K562 (cell line): Measurements from ENCODE around the gene NOSIP. TPM values are rescaled to one million over a fixed set of nuclear protein-coding genes. Genes with fewer than 3 reads are reported as not detected.

Experiments used
- ARID1B ChIP-seq: fragments of 450-650 bp; IDR thresholded peaks from 2 replicates; pipeline ENCODE4 v1.6.1; 2016; ENCODE audit warnings: antibody characterized with exemption, mild to moderate bottlenecking, inconsistent platforms
- GABPB1 ChIP-seq: sonication (generic); formaldehyde crosslinking; IDR thresholded peaks from 2 replicates; pipeline ENCODE4 v1.8.0; 2022; ENCODE audit warnings: mild to moderate bottlenecking, missing genetic modification reagents
- ZNF408 ChIP-seq: fragments of 250-450 bp; sonication (Bioruptor Pico); IDR thresholded peaks from 2 replicates; pipeline ENCODE4 v1.4.0; 2020; ENCODE audit warnings: low read depth, mild to moderate bottlenecking, moderate library complexity
- polyA plus RNA-seq, 8 experiments: library from polyadenylated mRNA; depleted of rRNA in 4 of 8; stranded (reverse) in 5 of 8; unstranded in 3 of 8; fragments of >200 nt; fragmentation: Nextera tagmentation in 2 of 8; fragmentation: Illumina TruSeq in 1 of 8; extraction: Ambion mirVana in 2 of 8; extraction: Trizol in 1 of 8; gene quantifications; 2 replicates each; pipeline versions ENCODE4 v1.2.1 to v1.2.3, GENCODE V29; 2011 to 2014; ENCODE audit warnings: inconsistent platforms in 1 of 8, missing spikeins in 1 of 8
- total RNA-seq, 7 experiments: library from RNA; depleted of rRNA in 6 of 7; stranded (reverse); fragments of >200 nt in 6 of 7; fragmentation: Illumina TruSeq in 2 of 7; extraction: Trizol in 2 of 7; gene quantifications; 2 replicates each; pipeline versions ENCODE4 v1.2.1 to v1.2.3, GENCODE V29; 2011 to 2021; ENCODE audit warnings: low replicate concordance in 1 of 7
- TF ChIP-seq, protein P1 (sequence below): IDR thresholded peaks from 3 replicates; pipeline ENCODE4 v1.6.1; 2011; ENCODE audit warnings: borderline replicate concordance, mild to moderate bottlenecking, moderate library complexity; ENCODE audit not compliant: insufficient read length; ENCODE audit errors: extremely low read depth
- TF ChIP-seq, protein P2 (sequence below): fragments of 250-450 bp; sonication (Bioruptor Pico); IDR thresholded peaks from 2 replicates; pipeline ENCODE4 v1.5.0; 2021; ENCODE audit warnings: mild to moderate bottlenecking, moderate library complexity
- TF ChIP-seq, protein P3 (sequence below): sonication (generic); formaldehyde crosslinking; IDR thresholded peaks from 2 replicates; pipeline ENCODE4 v1.8.0; 2022; ENCODE audit warnings: missing genetic modification reagents, mild to moderate bottlenecking, borderline replicate concordance
- TF ChIP-seq, protein P4 (sequence below): fragments of 250-450 bp; sonication (Bioruptor Pico); IDR thresholded peaks from 2 replicates; pipeline ENCODE4 v1.8.0; 2022; ENCODE audit warnings: inconsistent platforms, mild to moderate bottlenecking, moderate library complexity, borderline replicate concordance

The NOSIP gene
- total and polyA plus RNA-seq, 9 of the 15 experiments (the other 6 are each of a cell fraction or from before 2014, with no cell fraction given) = 14.4 to 153 (median 79.9) TPM

DNA sequence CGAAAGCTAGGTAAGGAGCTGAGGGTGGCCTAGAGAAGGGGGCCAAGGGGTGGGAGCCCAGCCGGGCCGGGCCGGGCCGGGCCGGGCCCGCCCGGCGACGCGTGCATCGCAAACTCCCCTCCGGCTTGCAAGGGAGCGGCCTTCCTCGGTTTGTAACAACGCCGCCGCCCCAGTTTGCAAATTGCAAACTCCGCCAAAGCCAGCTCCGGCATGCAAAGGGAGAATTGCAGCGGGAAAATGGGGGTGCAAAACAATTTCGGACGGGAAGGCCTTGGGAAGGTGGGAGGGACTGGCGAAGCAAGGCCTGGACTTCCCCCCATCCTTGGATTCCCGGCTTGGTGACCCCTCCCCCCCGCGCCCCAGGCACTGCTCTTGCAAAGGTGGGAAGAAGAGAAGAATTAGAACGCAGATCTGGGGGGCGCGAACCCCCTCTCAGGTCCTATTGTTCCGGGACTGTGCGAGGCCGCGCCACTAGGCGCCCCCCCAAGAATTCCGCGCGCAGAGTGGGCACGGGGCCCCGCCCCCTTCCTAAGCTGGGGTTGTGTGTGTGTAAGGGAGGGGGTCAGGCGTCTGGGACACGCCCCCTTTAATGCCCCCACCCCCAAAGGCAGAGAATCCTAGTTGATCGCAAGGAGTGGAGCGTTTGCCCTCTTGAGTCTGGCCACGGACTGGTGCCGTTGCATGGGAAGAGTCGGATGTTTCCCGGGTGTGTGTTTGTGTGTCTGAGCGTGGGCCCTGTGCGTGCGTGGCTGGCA, 11.6 kb upstream of the NOSIP start (continued):
- TF ChIP-seq GABPB1 (no peak; the same call in 1 of the 2 replicates), ZNF408 (CRISPR knock-in tag) (no peak), ARID1B (no peak)
- TF ChIP-seq, protein P1, sequence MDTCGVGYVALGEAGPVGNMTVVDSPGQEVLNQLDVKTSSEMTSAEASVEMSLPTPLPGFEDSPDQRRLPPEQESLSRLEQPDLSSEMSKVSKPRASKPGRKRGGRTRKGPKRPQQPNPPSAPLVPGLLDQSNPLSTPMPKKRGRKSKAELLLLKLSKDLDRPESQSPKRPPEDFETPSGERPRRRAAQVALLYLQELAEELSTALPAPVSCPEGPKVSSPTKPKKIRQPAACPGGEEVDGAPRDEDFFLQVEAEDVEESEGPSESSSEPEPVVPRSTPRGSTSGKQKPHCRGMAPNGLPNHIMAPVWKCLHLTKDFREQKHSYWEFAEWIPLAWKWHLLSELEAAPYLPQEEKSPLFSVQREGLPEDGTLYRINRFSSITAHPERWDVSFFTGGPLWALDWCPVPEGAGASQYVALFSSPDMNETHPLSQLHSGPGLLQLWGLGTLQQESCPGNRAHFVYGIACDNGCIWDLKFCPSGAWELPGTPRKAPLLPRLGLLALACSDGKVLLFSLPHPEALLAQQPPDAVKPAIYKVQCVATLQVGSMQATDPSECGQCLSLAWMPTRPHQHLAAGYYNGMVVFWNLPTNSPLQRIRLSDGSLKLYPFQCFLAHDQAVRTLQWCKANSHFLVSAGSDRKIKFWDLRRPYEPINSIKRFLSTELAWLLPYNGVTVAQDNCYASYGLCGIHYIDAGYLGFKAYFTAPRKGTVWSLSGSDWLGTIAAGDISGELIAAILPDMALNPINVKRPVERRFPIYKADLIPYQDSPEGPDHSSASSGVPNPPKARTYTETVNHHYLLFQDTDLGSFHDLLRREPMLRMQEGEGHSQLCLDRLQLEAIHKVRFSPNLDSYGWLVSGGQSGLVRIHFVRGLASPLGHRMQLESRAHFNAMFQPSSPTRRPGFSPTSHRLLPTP = no peak
- TF ChIP-seq, protein P2, sequence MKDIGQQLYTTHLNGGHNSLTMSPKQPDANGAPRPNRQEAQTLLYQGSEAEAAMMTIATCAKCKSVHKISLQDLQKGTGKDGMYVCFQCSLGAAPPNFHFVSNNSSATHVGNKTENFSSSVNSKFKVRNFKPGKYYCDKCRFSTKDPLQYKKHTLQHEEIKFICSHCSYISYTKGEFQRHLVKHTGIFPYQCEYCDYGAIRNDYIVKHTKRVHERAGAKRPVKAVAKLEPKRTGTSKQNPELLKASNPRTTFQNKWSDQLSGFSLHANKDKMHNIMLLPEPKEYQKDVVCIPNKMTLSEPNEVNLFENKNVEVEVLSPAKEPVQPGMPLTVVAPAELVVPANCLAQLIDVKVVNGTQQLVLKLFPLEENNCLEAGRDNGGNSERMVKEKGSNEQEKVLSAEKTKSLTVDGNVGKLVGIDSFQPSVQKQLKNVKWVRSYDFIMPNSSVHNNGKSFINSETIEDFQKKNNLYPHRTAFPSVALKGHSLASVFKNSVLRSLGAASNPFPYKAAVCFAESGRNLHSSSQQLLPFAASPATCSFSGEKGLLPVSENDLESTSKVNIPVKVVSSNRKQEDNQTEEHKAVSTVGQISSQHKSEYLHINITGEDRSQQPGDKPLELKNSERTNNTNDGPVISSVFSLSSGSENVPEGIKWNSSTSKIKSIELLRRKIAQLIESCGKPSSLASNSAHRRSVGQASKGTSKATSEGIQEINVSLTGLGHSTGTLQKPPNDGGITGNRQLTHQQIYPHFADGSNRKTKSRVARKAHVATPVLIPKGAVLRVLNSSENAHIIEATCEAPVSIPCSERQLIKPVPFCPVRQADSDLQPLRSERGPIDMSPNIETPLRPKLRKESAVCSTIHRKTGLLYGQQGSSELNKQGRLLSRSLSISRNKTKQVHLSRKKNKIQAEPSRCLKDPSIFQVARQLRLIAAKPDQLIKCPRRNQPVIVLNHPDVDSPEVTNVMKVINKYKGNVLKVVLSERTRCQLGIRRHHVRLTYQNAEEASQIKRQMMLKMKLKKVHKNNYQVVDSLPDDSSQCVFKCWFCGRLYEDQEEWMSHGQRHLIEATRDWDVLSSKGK = no peak
- TF ChIP-seq, protein P3, sequence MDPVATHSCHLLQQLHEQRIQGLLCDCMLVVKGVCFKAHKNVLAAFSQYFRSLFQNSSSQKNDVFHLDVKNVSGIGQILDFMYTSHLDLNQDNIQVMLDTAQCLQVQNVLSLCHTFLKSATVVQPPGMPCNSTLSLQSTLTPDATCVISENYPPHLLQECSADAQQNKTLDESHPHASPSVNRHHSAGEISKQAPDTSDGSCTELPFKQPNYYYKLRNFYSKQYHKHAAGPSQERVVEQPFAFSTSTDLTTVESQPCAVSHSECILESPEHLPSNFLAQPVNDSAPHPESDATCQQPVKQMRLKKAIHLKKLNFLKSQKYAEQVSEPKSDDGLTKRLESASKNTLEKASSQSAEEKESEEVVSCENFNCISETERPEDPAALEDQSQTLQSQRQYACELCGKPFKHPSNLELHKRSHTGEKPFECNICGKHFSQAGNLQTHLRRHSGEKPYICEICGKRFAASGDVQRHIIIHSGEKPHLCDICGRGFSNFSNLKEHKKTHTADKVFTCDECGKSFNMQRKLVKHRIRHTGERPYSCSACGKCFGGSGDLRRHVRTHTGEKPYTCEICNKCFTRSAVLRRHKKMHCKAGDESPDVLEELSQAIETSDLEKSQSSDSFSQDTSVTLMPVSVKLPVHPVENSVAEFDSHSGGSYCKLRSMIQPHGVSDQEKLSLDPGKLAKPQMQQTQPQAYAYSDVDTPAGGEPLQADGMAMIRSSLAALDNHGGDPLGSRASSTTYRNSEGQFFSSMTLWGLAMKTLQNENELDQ = no peak
- TF ChIP-seq, protein P4, sequence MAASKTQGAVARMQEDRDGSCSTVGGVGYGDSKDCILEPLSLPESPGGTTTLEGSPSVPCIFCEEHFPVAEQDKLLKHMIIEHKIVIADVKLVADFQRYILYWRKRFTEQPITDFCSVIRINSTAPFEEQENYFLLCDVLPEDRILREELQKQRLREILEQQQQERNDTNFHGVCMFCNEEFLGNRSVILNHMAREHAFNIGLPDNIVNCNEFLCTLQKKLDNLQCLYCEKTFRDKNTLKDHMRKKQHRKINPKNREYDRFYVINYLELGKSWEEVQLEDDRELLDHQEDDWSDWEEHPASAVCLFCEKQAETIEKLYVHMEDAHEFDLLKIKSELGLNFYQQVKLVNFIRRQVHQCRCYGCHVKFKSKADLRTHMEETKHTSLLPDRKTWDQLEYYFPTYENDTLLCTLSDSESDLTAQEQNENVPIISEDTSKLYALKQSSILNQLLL (CRISPR knock-in tag) = no peak
